ENCODE measurements around the gene ME1. TPM values are rescaled to one million over a fixed set of nuclear protein-coding genes. Genes with fewer than 3 reads are reported as not detected.
A peak's percentile ranks its signal among the peaks of the same experiment; 100 is the strongest.
"Not testable (repeated sequence)": the region's sequence is repeated elsewhere in the genome, so short reads cannot be mapped to it uniquely, and the experiment has no call there.

The ME1 gene
- total and polyA plus RNA-seq, 2 donors (not counting 3 experiments of a cell fraction or from before 2014, with no cell fraction given), result 7.3 to 29.3 TPM

- Histone ChIP-seq H3K36me3 (ENCODE audit: control insufficient read depth in 2 of 2, extremely low read depth in 1 of 2, insufficient read depth in 2 of 2, low read length in 2 of 2) (peaks cover 0 to 21% of the 10 kb centered on the region in 2 experiments), H3K4me2 (ENCODE audit: insufficient read depth, low read length) (peak overlapping the region; percentile 98), H3K79me2 (ENCODE audit: control insufficient read depth, insufficient read depth, low read length) (peaks cover 41% of the 10 kb centered on the region), H2AFZ (ENCODE audit: low read depth, low read length) (peak overlapping the region; percentile 69), H3K9me3 (replicated peaks; ENCODE audit: control insufficient read depth, insufficient read depth, low read length) (no peaks in the 10 kb centered on the region), H3K27ac (ENCODE audit: insufficient read depth, low read depth, low read length) (peak overlapping the region; percentile 49), H3K4me1 (ENCODE audit: control insufficient read depth, extremely low read depth, insufficient read depth, low read length) (peaks cover 17% of the 10 kb centered on the region), H4K20me1 (replicated peaks; ENCODE audit: control insufficient read depth, extremely low read depth, insufficient read depth, low read length) (peaks cover 2% of the 10 kb centered on the region), H3K9me1 (replicated peaks; ENCODE audit: control insufficient read depth, extremely low read depth, insufficient read depth, low read length) (no peaks in the 10 kb centered on the region), H3K4me3 (replicated peaks in 1 of 3; ENCODE audit: insufficient read depth in 1 of 3, low read depth in 1 of 3, low read length in 3 of 3) (peak overlapping the region; percentile 52 to 99 (median 94)), H3K9ac (replicated peaks; ENCODE audit: extremely low read depth, insufficient read depth, low read length) (peak overlapping the region; percentile 93), H3K27me3 (ENCODE audit: control insufficient read depth in 2 of 2, insufficient read depth in 2 of 2, low read length in 2 of 2) (no peaks in the 10 kb centered on the region)
- DNase-seq (ENCODE audit: low read depth, low spot score), result no peak
- BruUV-seq (replicated peaks), result no TSS peak
- ChIA-PET CTCF (interaction anchor here (2.2 to 8.7 kb wide), 3 partner anchors 23 to 127 kb away, joined by 6 to 83 read pairs (median 13); partner anchors contain the start of genes DOP1A and UBE3D), POLR2A (no interaction called here)
- TF ChIP-seq MYC (IDR thresholded peaks at IDR 0.05; ENCODE audit: low read depth, low read length) (no peak), EZH2 (IDR thresholded peaks at IDR 0.05; ENCODE audit: borderline replicate concordance, low read depth, low read length, severe bottlenecking) (no peak), POLR2AphosphoS5 (IDR thresholded peaks at IDR 0.05; ENCODE audit: insufficient read depth, low read depth, low read length) (no peak), POLR2A (IDR thresholded peaks at IDR 0.05; ENCODE audit: low read depth, low read length) (no peak), FOS (IDR thresholded peaks at IDR 0.05; ENCODE audit: borderline replicate concordance, insufficient read depth, low read length) (no peak), JUN (IDR thresholded peaks at IDR 0.05; ENCODE audit: borderline replicate concordance, insufficient read depth, insufficient read length, low read depth) (no peak), MAX (IDR thresholded peaks at IDR 0.05; ENCODE audit: insufficient read depth, insufficient read length) (no peak), GATA2 (IDR thresholded peaks at IDR 0.05; ENCODE audit: insufficient read depth, insufficient read length, low read depth, low read length) (no peak), CTCF (IDR thresholded peaks at IDR 0.05; ENCODE audit: extremely low read depth in 1 of 2, insufficient read depth in 1 of 2, low read depth in 1 of 2, low read length in 2 of 2) (no peak)
- dilution Hi-C loops (cut with MboI; ENCODE audit: extremely low pct_ligation_motif_present, low sequenced_read_pairs) (no loop called here), intact Hi-C loops (cut with micrococcal nuclease) (loop anchor here (10.0 kb wide), 2 partner anchors 828 to 948 kb away; partner anchors contain the start of genes IBTK and TPBG)
- peak; percentile 68 for FAIRE-seq
Observed at GRCh38 chr6:83192456-83192855, 238.4 kb downstream of the ME1 start.

GRCh38 chr6:83191974-83192373 lies 238.9 kb downstream of the ME1 start:
- intact Hi-C loops (cut with micrococcal nuclease), result loop anchor here (10.0 kb wide), 2 partner anchors 827 to 947 kb away; partner anchors contain the start of genes IBTK and TPBG
- dilution Hi-C loops (cut with MboI; ENCODE audit: extremely low pct_ligation_motif_present, low sequenced_read_pairs), result not testable (repeated sequence)

More at GRCh38 chr6:83191974-83192373, 238.9 kb downstream of the ME1 start:
- CTCF ChIA-PET, result interaction anchor here (2.2 to 8.7 kb wide), 3 partner anchors 24 to 126 kb away, joined by 6 to 83 read pairs (median 13); partner anchors contain the start of genes DOP1A and UBE3D
- BruUV-seq (replicated peaks); H2AFZ ChIP-seq (ENCODE audit: low read depth, low read length); POLR2A ChIA-PET; H3K9me3 ChIP-seq (replicated peaks; ENCODE audit: control insufficient read depth, insufficient read depth, low read length); DNase-seq (ENCODE audit: low read depth, low spot score); H4K20me1 ChIP-seq (replicated peaks; ENCODE audit: control insufficient read depth, extremely low read depth, insufficient read depth, low read length); H3K27me3 ChIP-seq (ENCODE audit: control insufficient read depth in 2 of 2, insufficient read depth in 2 of 2, low read length in 2 of 2); H3K27ac ChIP-seq (ENCODE audit: insufficient read depth, low read depth, low read length); H3K9me1 ChIP-seq (replicated peaks; ENCODE audit: control insufficient read depth, extremely low read depth, insufficient read depth, low read length); FAIRE-seq: not testable (repeated sequence)
- Histone ChIP-seq H3K4me3 (replicated peaks in 1 of 3; ENCODE audit: insufficient read depth in 1 of 3, low read depth in 1 of 3, low read length in 3 of 3) (peak overlapping the region; percentile 52 to 99 (median 94)), H3K9ac (replicated peaks; ENCODE audit: extremely low read depth, insufficient read depth, low read length) (peak overlapping the region; percentile 93), H3K4me1 (ENCODE audit: control insufficient read depth, extremely low read depth, insufficient read depth, low read length) (peaks cover 16% of the 10 kb centered on the region), H3K36me3 (ENCODE audit: control insufficient read depth in 2 of 2, extremely low read depth in 1 of 2, insufficient read depth in 2 of 2, low read length in 2 of 2) (peaks cover 0 to 21% of the 10 kb centered on the region in 2 experiments), H3K79me2 (ENCODE audit: control insufficient read depth, insufficient read depth, low read length) (peaks cover 41% of the 10 kb centered on the region), H3K4me2 (ENCODE audit: insufficient read depth, low read length) (peak overlapping the region; percentile 98)

All from endothelial cell of umbilical vein (primary cell).